AML-193 (cell line): ENCODE measurements around the gene ZNF700.
"Not testable (repeated sequence)": the region's sequence is repeated elsewhere in the genome, so short reads cannot be mapped to it uniquely, and the experiment has no call there.

ENCODE experiments used
- DNase-seq, 2 experiments: peaks; one replicate each; lab custom pipeline; 2025; lab: John Stamatoyannopoulos, UW

Gene ZNF700

GRCh38 chr19:11924886-11925650 is at the start of gene ZNF700:
ZNF700 (plus strand) TSS chr19:11925107; CDS start chr19:11925211, 104 bp downstream.
- DNase-seq = peak; percentile 83 to 89

DNA sequence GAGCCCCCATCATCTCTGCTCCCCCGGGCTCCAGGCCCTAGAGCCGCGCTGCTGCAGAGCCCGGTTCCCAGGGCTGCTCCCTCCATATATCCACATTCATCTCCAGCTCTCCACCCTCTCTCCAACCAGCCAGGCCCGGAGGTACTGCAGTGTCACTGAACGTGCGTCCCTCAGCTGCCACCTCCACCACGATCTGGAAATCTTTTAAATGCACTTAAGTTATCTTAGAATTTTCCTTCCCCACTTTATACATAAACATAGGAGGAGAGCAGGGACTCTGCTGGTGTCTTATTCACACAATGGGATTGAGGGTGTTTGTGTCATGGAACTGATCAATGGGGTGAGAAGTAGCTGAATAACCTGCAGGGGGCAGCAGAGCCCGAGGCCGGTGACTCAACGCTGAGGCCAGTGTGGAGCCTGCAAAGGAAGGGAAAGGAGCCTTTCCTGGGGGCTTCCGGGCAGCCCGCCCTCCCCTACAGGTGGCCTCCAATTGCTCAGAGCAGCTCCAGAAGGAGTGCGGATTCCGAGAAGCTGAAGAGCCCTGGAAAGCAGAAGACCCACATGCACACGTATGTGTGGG is 45.1 kb upstream of the ZNF700 start:
- DNase-seq = peak in 1 of 2 experiments; percentile 1

DNA sequence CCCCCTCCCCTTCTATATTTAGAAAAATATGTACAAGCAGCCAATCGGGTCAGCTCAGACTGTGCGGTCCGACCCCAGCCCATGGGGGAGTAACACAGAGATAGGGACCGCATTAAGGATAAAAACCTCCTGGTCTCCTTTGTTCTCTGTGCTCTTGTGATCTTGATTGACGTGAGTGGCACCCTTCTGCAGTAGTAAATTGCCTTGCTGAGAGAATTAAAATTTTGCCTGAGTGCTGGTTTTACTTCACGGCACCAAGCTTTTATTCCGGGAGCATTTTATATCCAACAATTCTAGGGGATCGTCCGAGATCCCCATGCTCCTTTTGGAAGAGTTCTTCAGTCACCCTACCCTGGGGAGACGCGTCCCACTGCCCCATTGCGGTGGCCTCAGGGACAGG is 44.3 kb upstream of the ZNF700 start:
- no peak for DNase-seq

- DNase-seq = peak; percentile 52 to 69
Observed at GRCh38 chr19:11881151-11881800, 43.6 kb upstream of the ZNF700 start.

GRCh38 chr19:11882606-11883005 is 42.3 kb upstream of the ZNF700 start:
- no peak for DNase-seq

- peak in 1 of 2 experiments; percentile 22 for DNase-seq
Observed at GRCh38 chr19:11887234-11887610, 37.7 kb upstream of the ZNF700 start.

- DNase-seq = peak; percentile 72 to 74
Observed at GRCh38 chr19:11887611-11888531, 37.0 kb upstream of the ZNF700 start, which contains the start of gene ZNF69. ZNF69 (plus strand) TSS chr19:11887782; CDS start chr19:11887924, 142 bp downstream.

DNA sequence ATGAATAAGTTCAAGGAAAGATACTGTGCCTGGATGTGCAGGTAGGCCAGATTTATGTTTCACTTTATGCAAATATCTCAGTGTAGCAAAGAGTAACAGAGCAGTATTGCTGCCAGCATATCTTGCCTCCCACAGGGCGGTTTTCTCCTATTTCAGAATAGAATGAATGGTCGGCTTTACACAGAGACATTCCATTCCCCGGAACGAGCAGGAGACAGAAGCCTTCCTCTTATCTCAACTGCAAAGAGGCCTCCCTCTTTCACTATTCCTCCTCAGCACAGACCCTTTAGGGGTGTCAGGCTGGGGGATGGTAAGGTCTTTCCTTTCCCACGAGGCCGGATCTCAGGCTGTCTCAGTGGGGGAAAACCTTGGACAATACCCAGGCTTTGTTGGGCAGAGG is 35.0 kb upstream of the ZNF700 start:
- not testable (repeated sequence) for DNase-seq

GRCh38 chr19:11890634-11891033 is 34.3 kb upstream of the ZNF700 start:
- DNase-seq = no peak

GRCh38 chr19:11894851-11895250 is 30.1 kb upstream of the ZNF700 start:
- DNase-seq = no peak

DNA sequence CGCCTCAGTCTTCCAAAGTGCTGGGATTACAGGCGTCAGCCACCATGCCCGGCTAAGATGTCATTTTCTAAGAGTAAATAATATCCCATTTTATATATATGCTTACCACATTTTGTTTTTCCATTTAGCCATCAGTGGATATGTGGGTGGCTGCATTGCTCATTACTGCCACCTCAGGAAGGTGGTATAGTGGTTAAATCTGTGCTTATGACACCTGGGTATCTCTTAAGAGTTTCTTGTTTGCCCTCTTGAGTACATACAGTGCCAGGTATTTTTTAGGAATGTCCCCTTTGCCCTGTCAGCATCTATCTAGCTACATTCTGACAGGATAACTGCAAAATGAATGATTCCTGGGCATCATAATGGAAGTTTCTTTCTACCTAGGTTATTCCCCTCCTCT is 22.7 kb upstream of the ZNF700 start:
- no peak for DNase-seq

GRCh38 chr19:11905928-11906327 is 19.0 kb upstream of the ZNF700 start:
- DNase-seq = no peak

GRCh38 chr19:11911937-11912336 is 13.0 kb upstream of the ZNF700 start:
- DNase-seq = not testable (repeated sequence)

GRCh38 chr19:11914417-11915051 is 10.4 kb upstream of the ZNF700 start:
- DNase-seq = not testable (repeated sequence)

- DNase-seq = no peak
Observed at GRCh38 chr19:11921852-11922495, 2.9 kb upstream of the ZNF700 start.

- not testable (repeated sequence) for DNase-seq
Observed at GRCh38 chr19:11925651-11926187, 812 bp downstream of the ZNF700 start.

- DNase-seq = no peak
Observed at GRCh38 chr19:11927227-11927626, 2.3 kb downstream of the ZNF700 start.

GRCh38 chr19:11931051-11931450 is 6.1 kb downstream of the ZNF700 start:
- no peak for DNase-seq

DNA sequence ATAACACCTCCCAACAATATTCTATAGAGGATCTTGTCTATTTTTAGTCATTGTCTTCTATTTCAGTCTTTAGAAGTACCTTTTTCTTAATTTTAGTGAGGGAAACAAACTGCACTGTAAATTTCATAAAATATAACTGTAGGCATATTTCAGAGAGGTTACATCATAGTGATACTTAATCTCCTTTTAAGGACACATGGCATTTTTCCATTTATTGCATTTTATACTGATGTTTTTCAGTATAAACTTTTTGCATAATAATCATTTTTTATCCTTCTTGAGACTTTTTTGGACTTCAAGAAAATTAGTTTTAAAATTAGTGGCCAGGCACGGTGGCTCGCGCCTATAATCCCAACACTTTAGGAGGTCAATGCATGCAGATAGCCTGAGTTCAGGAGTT is 6.6 kb downstream of the ZNF700 start:
- no peak for DNase-seq

- DNase-seq = not testable (repeated sequence)
Observed at GRCh38 chr19:11935829-11936228, 10.9 kb downstream of the ZNF700 start.

DNA sequence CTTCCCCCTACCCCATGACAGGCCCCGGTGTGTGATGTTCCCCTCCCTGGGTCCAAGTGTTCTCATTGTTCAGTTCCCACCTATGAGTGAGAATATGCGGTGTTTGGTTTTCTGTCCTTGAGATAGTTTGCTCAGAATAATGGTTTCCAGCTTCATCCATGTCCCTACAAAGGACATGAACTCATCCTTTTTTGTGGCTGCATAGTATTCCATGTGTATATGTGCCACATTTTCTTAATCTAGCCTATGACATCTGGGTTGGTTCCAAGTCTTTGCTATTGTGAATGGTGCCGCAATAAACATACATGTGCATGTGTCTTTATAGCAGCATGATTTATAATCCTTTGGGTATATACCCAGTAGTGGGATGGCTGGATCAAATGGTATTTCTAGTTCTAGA is 13.5 kb downstream of the ZNF700 start:
- not testable (repeated sequence) for DNase-seq
